Nephron (organoid): Measurements from ENCODE around the gene ERC1.
"Not testable (repeated sequence)": the region's sequence is repeated elsewhere in the genome, so short reads cannot be mapped to it uniquely, and the experiment has no call there.

Experiments
- H3K27ac Mint-ChIP-seq, 3 experiments: 2 replicates each; pipeline ENCODE4 v1.8.0; 2020; ENCODE audit warnings: mixed read lengths in 3 of 3, mild to moderate bottlenecking in 2 of 3, moderate library complexity in 1 of 3
- H3K27me3 Mint-ChIP-seq: 2 replicates; pipeline ENCODE4 v1.8.0; 2021; ENCODE audit warnings: low read depth, mild to moderate bottlenecking, moderate library complexity, mixed read lengths
- H3K36me3 Mint-ChIP-seq: 2 replicates; pipeline ENCODE4 v1.8.0; 2020; ENCODE audit warnings: low read depth, mixed read lengths
- H3K4me1 Mint-ChIP-seq: 2 replicates; pipeline ENCODE4 v1.8.0; 2020; ENCODE audit warnings: mixed read lengths
- H3K4me3 Mint-ChIP-seq, 3 experiments: 2 replicates each; pipeline ENCODE4 v1.8.0; 2020; ENCODE audit warnings: mild to moderate bottlenecking in 3 of 3, mixed read lengths in 3 of 3, moderate library complexity in 2 of 3
- H3K9me3 Mint-ChIP-seq: 2 replicates; pipeline ENCODE4 v1.8.0; 2020; ENCODE audit warnings: mixed read lengths
- CTCF ChIP-seq, 3 experiments: fragments of 200-600 bp; sonication (generic); IDR thresholded peaks; one replicate each; pipeline ENCODE4 v1.5.0; 2021; ENCODE audit warnings: antibody characterized with exemption in 3 of 3; ENCODE audit not compliant: unreplicated experiment in 3 of 3

The ERC1 gene

GRCh38 chr12:1313906-1314305, 322.9 kb downstream of the ERC1 start:
- no peak for TF ChIP-seq CTCF (IDR thresholded peaks at IDR 0.05; ENCODE audit: unreplicated experiment in 3 of 3)
- Mint-ChIP-seq H3K9me3 (peaks cover 5% of the 10 kb centered on the region), H3K27me3 (no peaks in the 10 kb centered on the region), H3K36me3 (peaks cover 46% of the 10 kb centered on the region), H3K4me3 (no peak overlapping the region), H3K4me1 (peaks cover 20% of the 10 kb centered on the region), H3K27ac (no peak overlapping the region)

- H3K27me3 Mint-ChIP-seq = no peaks in the 10 kb centered on the region
- TF ChIP-seq CTCF (IDR thresholded peaks at IDR 0.05; ENCODE audit: unreplicated experiment in 3 of 3) = no peak
- H3K27ac Mint-ChIP-seq = no peak overlapping the region
- H3K36me3 Mint-ChIP-seq = peaks cover 43% of the 10 kb centered on the region
- H3K4me3 Mint-ChIP-seq = no peak overlapping the region
- H3K4me1 Mint-ChIP-seq = peaks cover 25% of the 10 kb centered on the region
- peaks cover 5% of the 10 kb centered on the region for H3K9me3 Mint-ChIP-seq
Measured at GRCh38 chr12:1314523-1314922, 323.5 kb downstream of the ERC1 start.

DNA sequence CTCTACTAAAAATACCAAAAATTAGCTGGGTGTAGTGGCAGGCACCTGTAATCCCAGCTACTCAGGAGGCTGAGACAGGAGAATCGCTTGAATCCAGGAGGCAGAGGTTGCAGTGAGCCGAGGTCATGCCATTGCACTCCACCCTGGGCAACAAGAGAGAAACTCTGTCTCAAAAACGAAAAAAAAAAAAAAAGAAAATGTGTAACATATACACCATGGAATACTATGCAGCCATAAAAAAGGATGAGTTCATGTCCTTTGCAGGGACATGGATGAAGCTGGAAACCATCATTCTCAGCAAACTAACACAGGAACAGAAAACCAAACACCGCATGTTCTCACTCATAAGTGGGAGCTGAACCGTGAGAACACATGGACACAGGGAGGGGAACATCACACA, 326.0 kb downstream of the ERC1 start:
- H3K4me3 Mint-ChIP-seq, H3K9me3 Mint-ChIP-seq, H3K27me3 Mint-ChIP-seq, H3K27ac Mint-ChIP-seq: not testable (repeated sequence)
- peaks cover 45% of the 10 kb centered on the region for H3K36me3 Mint-ChIP-seq
- peaks cover 31% of the 10 kb centered on the region for H3K4me1 Mint-ChIP-seq

GRCh38 chr12:1318327-1319031, 327.5 kb downstream of the ERC1 start:
- Mint-ChIP-seq H3K27ac (peak overlapping the region; percentile 92 to 96 (median 93)), H3K27me3 (no peaks in the 10 kb centered on the region), H3K9me3 (peaks cover 5% of the 10 kb centered on the region), H3K4me3 (peak overlapping the region in 2 of 3 experiments; percentile 11 to 45), H3K36me3 (peaks cover 33% of the 10 kb centered on the region), H3K4me1 (peaks cover 26% of the 10 kb centered on the region)
- no peak for TF ChIP-seq CTCF (IDR thresholded peaks at IDR 0.05; ENCODE audit: unreplicated experiment in 3 of 3)

- no peak for TF ChIP-seq CTCF (IDR thresholded peaks at IDR 0.05; ENCODE audit: unreplicated experiment in 3 of 3)
- Mint-ChIP-seq H3K4me1 (peaks cover 30% of the 10 kb centered on the region), H3K36me3 (peaks cover 27% of the 10 kb centered on the region), H3K9me3 (peaks cover 5% of the 10 kb centered on the region), H3K4me3 (no peak overlapping the region), H3K27me3 (no peaks in the 10 kb centered on the region), H3K27ac (peak overlapping the region; percentile 92 to 96 (median 93))
Measured at GRCh38 chr12:1319212-1319611, 328.2 kb downstream of the ERC1 start.

DNA sequence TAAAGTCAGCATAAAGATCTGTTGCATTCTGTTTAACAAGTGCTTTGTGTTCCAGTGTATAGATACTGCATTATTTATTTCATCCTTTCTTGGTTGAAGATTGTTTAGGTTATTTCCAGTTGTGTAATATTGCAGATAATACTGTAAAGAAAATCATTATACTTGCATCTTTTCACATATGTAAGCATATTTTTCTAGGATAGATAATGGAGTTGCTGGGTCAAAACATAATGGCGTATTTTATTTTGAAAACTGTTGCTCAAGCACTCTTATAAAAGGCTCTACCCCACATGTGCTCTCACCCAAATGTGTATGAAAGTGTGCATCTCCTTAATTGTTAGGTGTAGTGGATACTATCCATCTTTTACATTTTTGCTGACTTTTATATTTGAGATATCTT, 329.0 kb downstream of the ERC1 start:
- no peaks in the 10 kb centered on the region for H3K27me3 Mint-ChIP-seq
- H3K27ac Mint-ChIP-seq = peak overlapping the region in 2 of 3 experiments; percentile 15 to 96
- no peak overlapping the region for H3K4me3 Mint-ChIP-seq
- peaks cover 19% of the 10 kb centered on the region for H3K36me3 Mint-ChIP-seq
- peaks cover under 1% of the 10 kb centered on the region for H3K9me3 Mint-ChIP-seq
- peaks cover 38% of the 10 kb centered on the region for H3K4me1 Mint-ChIP-seq
- no peak for TF ChIP-seq CTCF (IDR thresholded peaks at IDR 0.05; ENCODE audit: unreplicated experiment in 3 of 3)
